B cell (primary cell): Measurements from ENCODE around the gene IGLL5. TPM values are rescaled to one million over a fixed set of nuclear protein-coding genes. Genes with fewer than 3 reads are reported as not detected.

Experiments
- ATAC-seq: fragments of 200-7000 bp; cut with Tn5 transposase; one replicate; pipeline ENCODE4 v1.10.0; 2021; ENCODE audit warnings: low read depth, mild to moderate bottlenecking, moderate number of reproducible peaks, moderate library complexity
- CTCF ChIA-PET: fragments of 350-600 bp; sonication (Branson Sonifier 250); formaldehyde crosslinking; loops from one replicate; lab custom pipeline; 2021; ENCODE audit warnings: antibody characterized with exemption, inconsistent platforms; lab: Charles Lee
- POLR2A ChIA-PET: fragments of 350-600 bp; sonication (Branson Sonifier 250); formaldehyde crosslinking; loops from one replicate; lab custom pipeline; 2021; ENCODE audit warnings: antibody characterized with exemption; lab: Charles Lee
- DNase-seq: peaks from one replicate; pipeline ENCODE4 v3.0.0; 2013
- H2AFZ ChIP-seq: 2 replicates; pipeline ENCODE4 v1.6.1; 2012; ENCODE audit warnings: mild to moderate bottlenecking, low read depth, low read length; ENCODE audit not compliant: insufficient read depth, poor library complexity, severe bottlenecking
- H3K27ac ChIP-seq, 2 donors: 1 replicate in 1 of 2; 2 replicates in 1 of 2; pipeline ENCODE4 v1.5.1; 2012 to 2013; ENCODE audit warnings: low read length in 2 of 2, mild to moderate bottlenecking in 2 of 2, moderate library complexity in 1 of 2
- H3K27me3 ChIP-seq, 4 experiments: fragments of 200-600 bp in 1 of 4; sonication (generic) in 1 of 4; replicated peaks in 1 of 4; 1 replicate in 2 of 4; 2 replicates in 2 of 4; pipeline versions ENCODE4 v1.6.1 to v1.7.0; 2013 to 2016; ENCODE audit warnings: low read length in 3 of 4, mild to moderate bottlenecking in 2 of 4, mixed read lengths in 1 of 4, moderate library complexity in 1 of 4; ENCODE audit not compliant: insufficient read depth in 4 of 4, control insufficient read depth in 3 of 4; ENCODE audit errors: control extremely low read depth in 1 of 4
- H3K36me3 ChIP-seq, 2 experiments: replicated peaks in 1 of 2; 1 replicate in 1 of 2; 2 replicates in 1 of 2; pipeline versions ENCODE4 v1.6.1 to v1.7.1; 2013; ENCODE audit warnings: low read length in 1 of 2; ENCODE audit not compliant: insufficient read depth in 2 of 2, control insufficient read depth in 1 of 2; ENCODE audit errors: control extremely low read depth in 1 of 2, extremely low read depth in 1 of 2
- H3K4me1 ChIP-seq, 2 donors: fragments of 200-600 bp in 1 of 2; sonication (generic) in 1 of 2; 1 replicate in 1 of 2; 2 replicates in 1 of 2; pipeline versions ENCODE4 v1.5.1 to v1.6.1; 2013 to 2017; ENCODE audit warnings: low read length in 2 of 2; ENCODE audit not compliant: control insufficient read depth in 2 of 2, insufficient read depth in 2 of 2
- H3K4me2 ChIP-seq: replicated peaks from 2 replicates; pipeline ENCODE3; 2012; ENCODE audit warnings: mild to moderate bottlenecking, low read depth, low read length; ENCODE audit not compliant: poor library complexity, severe bottlenecking
- H3K4me3 ChIP-seq, 5 experiments: fragments of 200-600 bp in 1 of 5; sonication (generic) in 1 of 5; 1 replicate in 3 of 5; 2 replicates in 2 of 5; pipeline versions ENCODE4 v1.5.1 to v1.7.0; 2011 to 2016; ENCODE audit warnings: low read length in 4 of 5, mild to moderate bottlenecking in 4 of 5, low read depth in 2 of 5, control low read depth in 1 of 5, moderate library complexity in 1 of 5; ENCODE audit not compliant: insufficient read depth in 1 of 5; ENCODE audit errors: control extremely low read depth in 1 of 5, extremely low read depth in 1 of 5
- H3K79me2 ChIP-seq: fragments of 200-600 bp; sonication (generic); one replicate; pipeline ENCODE4 v1.6.0; 2016; ENCODE audit warnings: low read length; ENCODE audit not compliant: control insufficient read depth, insufficient read depth
- H3K9ac ChIP-seq: fragments of 200-600 bp; sonication (generic); 2 replicates; pipeline ENCODE4 v1.6.1; 2017; ENCODE audit warnings: mild to moderate bottlenecking, low read length, moderate library complexity
- H3K9me3 ChIP-seq, 3 donors: one replicate each; pipeline versions ENCODE4 v1.6.1 to v1.7.1; 2013; ENCODE audit warnings: low read length in 2 of 3; ENCODE audit not compliant: control insufficient read depth in 2 of 3, insufficient read depth in 1 of 3; ENCODE audit errors: control extremely low read depth in 1 of 3
- H4K20me1 ChIP-seq: 2 replicates; pipeline ENCODE4 v1.6.0; 2012; ENCODE audit warnings: mild to moderate bottlenecking, low read length; ENCODE audit not compliant: insufficient read depth, control insufficient read depth, poor library complexity, severe bottlenecking
- H3K27ac Mint-ChIP-seq: one replicate; pipeline ENCODE4 v1.8.0; 2021; ENCODE audit warnings: mixed read lengths
- H3K27me3 Mint-ChIP-seq: one replicate; pipeline ENCODE4 v1.8.0; 2021; ENCODE audit warnings: mixed read lengths
- H3K4me1 Mint-ChIP-seq: one replicate; pipeline ENCODE4 v1.8.0; 2021; ENCODE audit warnings: mixed read lengths
- H3K4me3 Mint-ChIP-seq: one replicate; pipeline ENCODE4 v1.8.0; 2021; ENCODE audit warnings: mixed read lengths
- H3K9me3 Mint-ChIP-seq: one replicate; pipeline ENCODE4 v1.8.0; 2022; ENCODE audit warnings: mixed read lengths; ENCODE audit not compliant: insufficient read depth
- CTCF ChIP-seq: fragments of 200-600 bp; IDR thresholded peaks from one replicate; pipeline ENCODE4 v1.8.0; 2022; ENCODE audit warnings: antibody characterized with exemption, mild to moderate bottlenecking
- EZH2 ChIP-seq: IDR thresholded peaks from 2 replicates; pipeline ENCODE4 v1.6.1; 2012; ENCODE audit warnings: borderline replicate concordance, low read depth, mild to moderate bottlenecking, moderate library complexity, low read length; ENCODE audit not compliant: insufficient read depth, poor library complexity, severe bottlenecking
- WGBS: methylation state at CpG from one replicate; pipeline ENCODE4 v1.1.5; 2013; ENCODE audit warnings: missing lambda C conversion rate; ENCODE audit not compliant: insufficient coverage; 5-methylcytosine and 5-hydroxymethylcytosine counted together
- intact Hi-C: fragments of 100-400 bp; cut with micrococcal nuclease; formaldehyde crosslinking; loops from one replicate; pipeline ENCODE4 v1.10.0; 2022
- polyA plus RNA-seq: library from polyadenylated mRNA; depleted of rRNA; stranded (reverse); fragments of >200 nt; gene quantifications from 2 replicates; pipeline ENCODE4 v1.2.3, GENCODE V29; 2012
- total RNA-seq, 2 donors: library from RNA; stranded (reverse); fragments of 120-200 nt in 1 of 2; gene quantifications; 1 replicate in 1 of 2; 2 replicates in 1 of 2; pipeline versions ENCODE4 v1.2.3 to v1.2.4, GENCODE V29; 2013 to 2022

Gene IGLL5
- total and polyA plus RNA-seq, 2 donors (not counting 1 experiment from before 2014, with no cell fraction given) = 39.8 to 365 TPM

- H3K9me3 ChIP-seq = peaks cover 0 to 8% (median 0%) of the 10 kb centered on the region in 3 donors
- DNase-seq = no peak
- H3K4me2 ChIP-seq = peak overlapping the region; percentile 35
- no peak overlapping the region for H3K9ac ChIP-seq
- no peak overlapping the region for H2AFZ ChIP-seq
- no peak for ATAC-seq
- 80% methylated on average over 2 of the region's 7 CpGs for WGBS
- H3K27ac ChIP-seq = peak overlapping the region; percentile 51 to 74
- Mint-ChIP-seq H3K27me3 (no peaks in the 10 kb centered on the region), H3K4me3 (no peak overlapping the region), H3K27ac (peak overlapping the region; percentile 92), H3K4me1 (peaks cover 83% of the 10 kb centered on the region), H3K9me3 (no peaks in the 10 kb centered on the region)
- peaks cover 28% of the 10 kb centered on the region for H3K79me2 ChIP-seq
- peaks cover 57 to 75% of the 10 kb centered on the region in 2 donors for H3K4me1 ChIP-seq
- CTCF ChIA-PET = interaction anchor here (0.8 to 4.2 kb wide), 5 partner anchors 19 to 323 kb away, joined by 3 to 19 read pairs (median 7); no protein-coding TSS in a partner anchor
- no peak for TF ChIP-seq EZH2
- no peak for TF ChIP-seq CTCF
- H4K20me1 ChIP-seq = no peaks in the 10 kb centered on the region
- intact Hi-C loops = loop anchor here (2.0 kb wide), 1 partner anchor 19 kb away; no protein-coding TSS in a partner anchor
- peak overlapping the region in 1 of 5 experiments; percentile 9 for H3K4me3 ChIP-seq
- POLR2A ChIA-PET = interaction anchor here (0.8 to 2.2 kb wide), 6 partner anchors 8 to 26 kb away, joined by 3 to 5 read pairs (median 3); no protein-coding TSS in a partner anchor
- no peaks in the 10 kb centered on the region for H3K27me3 ChIP-seq
- peaks cover 0 to 4% of the 10 kb centered on the region in 2 experiments for H3K36me3 ChIP-seq
These were observed 22.1 kb downstream of the IGLL5 start for GRCh38 chr22:22909605-22910271.
